ENCODE data around the gene PTGDS.

The PTGDS gene

DNA sequence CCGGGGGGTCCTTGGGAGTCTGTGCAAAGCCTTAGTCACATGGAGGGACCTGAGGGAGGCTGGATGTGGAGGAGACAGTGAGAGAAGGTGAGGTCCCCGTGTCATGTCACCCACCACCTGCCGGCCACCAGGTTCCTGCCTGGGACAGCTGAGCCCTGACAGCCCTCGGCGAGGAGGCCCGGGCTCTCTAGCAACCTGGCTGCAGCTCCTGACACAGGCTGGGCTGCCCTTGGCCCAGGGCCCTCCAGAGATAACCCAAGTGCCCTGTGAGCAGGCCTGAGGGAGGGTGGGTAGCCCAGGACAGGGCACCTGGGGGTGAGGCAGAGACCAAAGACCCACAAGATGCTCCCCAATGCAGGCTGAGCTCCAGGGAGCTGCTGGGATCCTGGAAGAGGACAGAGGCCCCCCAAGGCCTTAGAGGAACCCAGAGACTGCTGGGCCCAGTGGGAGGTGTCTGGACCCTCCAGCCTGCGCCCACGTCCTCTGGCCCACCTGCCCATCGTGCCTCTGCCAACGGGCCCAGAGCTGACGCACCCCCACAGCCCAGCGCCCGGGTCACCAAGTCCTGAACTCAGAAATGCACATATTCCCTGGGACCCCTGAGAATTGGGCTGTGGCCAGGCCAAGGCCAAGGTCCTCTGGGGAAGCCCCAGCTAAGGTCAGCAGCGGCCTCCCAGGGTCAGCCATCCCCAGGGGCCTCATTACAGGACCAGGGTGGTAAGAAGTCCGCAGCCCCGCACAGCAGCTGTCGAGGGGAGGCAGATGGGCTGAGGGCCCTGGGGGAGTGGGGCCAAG is 8.8 kb upstream of the PTGDS start:
- no peak overlapping the region for H3K4me3 ChIP-seq (ENCODE audit: low read length)
- no peak for TF ChIP-seq ZNF274 (IDR thresholded peaks at IDR 0.05; ENCODE audit: low read depth, low read length)

DNA sequence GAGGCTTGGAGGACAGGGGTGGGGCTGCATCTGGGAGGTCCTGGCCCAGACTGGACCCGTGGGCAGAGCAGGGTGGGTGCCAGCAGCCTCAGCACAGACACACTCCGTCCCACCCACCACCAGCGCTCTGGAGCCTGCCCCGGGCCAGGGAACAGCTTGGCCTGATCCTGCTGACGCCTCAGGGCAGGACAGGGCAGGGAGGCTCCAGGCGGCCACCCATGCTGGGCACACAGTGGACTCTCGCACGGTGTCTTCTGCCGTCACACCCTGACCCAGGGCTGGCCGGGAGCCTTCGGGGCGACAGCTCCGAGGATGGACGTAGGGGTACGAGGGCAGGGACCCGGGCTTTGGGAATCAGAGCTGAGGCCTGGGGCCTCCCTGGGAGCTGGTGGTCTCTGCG is 8.2 kb upstream of the PTGDS start:
- TF ChIP-seq ZNF274 (IDR thresholded peaks at IDR 0.05; ENCODE audit: low read depth, low read length) = no peak
- H3K4me3 ChIP-seq (ENCODE audit: low read length) = no peak overlapping the region

GRCh38 chr9:136969774-136970173 is 7.5 kb upstream of the PTGDS start:
- TF ChIP-seq ZNF274 (IDR thresholded peaks at IDR 0.05; ENCODE audit: low read depth, low read length) = no peak
- no peak overlapping the region for H3K4me3 ChIP-seq (ENCODE audit: low read length)

GRCh38 chr9:136970361-136970760 is 6.9 kb upstream of the PTGDS start:
- TF ChIP-seq ZNF274 (IDR thresholded peaks at IDR 0.05; ENCODE audit: low read depth, low read length) = no peak
- H3K4me3 ChIP-seq (ENCODE audit: low read length) = no peak overlapping the region

DNA sequence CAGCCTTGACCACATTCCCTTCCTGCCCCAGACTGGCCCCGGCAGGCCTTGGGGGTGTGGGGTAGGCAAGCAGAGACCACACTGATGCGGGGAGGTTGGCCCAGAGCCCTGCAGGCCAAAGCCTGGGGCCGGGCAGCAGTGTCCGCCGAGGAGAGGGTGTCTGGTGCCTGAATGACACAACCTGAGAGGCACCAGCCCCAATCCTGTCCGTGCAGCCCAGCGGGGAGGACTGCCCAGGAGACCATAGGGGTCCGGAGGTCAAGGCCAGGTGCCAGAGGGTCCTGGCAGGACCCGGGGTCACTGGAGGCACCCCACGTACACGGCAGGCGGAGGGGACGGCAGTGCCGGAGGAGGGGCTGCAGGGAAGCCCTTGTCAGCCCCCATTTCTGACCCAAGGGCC is 5.6 kb upstream of the PTGDS start:
- no peak for TF ChIP-seq ZNF274 (IDR thresholded peaks at IDR 0.05; ENCODE audit: low read depth, low read length)
- no peak overlapping the region for H3K4me3 ChIP-seq (ENCODE audit: low read length)

DNA sequence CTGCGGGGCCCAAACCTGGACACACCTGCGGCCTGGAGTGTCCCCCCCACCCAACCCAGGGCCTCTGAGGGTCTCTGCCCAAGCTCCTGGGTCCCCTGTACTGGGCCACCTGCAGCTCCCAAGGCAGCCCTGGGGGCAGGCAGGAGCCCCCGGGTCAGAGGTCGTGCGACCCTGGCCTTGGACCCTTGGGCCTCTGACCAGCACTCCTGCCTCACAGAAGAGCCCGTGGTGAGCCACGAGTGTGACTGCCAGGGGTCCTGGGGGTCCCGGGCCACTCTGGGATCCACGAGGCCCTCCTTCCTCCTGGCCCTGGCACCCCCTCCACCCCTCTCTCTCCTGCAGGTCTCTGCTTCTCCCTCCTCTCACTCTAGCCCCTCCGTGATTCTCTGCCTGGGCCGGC is 5.0 kb upstream of the PTGDS start:
- no peak for TF ChIP-seq ZNF274 (IDR thresholded peaks at IDR 0.05; ENCODE audit: low read depth, low read length)
- no peak overlapping the region for H3K4me3 ChIP-seq (ENCODE audit: low read length)

- no peak overlapping the region for H3K4me3 ChIP-seq (ENCODE audit: low read length)
- no peak for TF ChIP-seq ZNF274 (IDR thresholded peaks at IDR 0.05; ENCODE audit: low read depth, low read length)
Measured at GRCh38 chr9:136972743-136973142, 4.6 kb upstream of the PTGDS start.

DNA sequence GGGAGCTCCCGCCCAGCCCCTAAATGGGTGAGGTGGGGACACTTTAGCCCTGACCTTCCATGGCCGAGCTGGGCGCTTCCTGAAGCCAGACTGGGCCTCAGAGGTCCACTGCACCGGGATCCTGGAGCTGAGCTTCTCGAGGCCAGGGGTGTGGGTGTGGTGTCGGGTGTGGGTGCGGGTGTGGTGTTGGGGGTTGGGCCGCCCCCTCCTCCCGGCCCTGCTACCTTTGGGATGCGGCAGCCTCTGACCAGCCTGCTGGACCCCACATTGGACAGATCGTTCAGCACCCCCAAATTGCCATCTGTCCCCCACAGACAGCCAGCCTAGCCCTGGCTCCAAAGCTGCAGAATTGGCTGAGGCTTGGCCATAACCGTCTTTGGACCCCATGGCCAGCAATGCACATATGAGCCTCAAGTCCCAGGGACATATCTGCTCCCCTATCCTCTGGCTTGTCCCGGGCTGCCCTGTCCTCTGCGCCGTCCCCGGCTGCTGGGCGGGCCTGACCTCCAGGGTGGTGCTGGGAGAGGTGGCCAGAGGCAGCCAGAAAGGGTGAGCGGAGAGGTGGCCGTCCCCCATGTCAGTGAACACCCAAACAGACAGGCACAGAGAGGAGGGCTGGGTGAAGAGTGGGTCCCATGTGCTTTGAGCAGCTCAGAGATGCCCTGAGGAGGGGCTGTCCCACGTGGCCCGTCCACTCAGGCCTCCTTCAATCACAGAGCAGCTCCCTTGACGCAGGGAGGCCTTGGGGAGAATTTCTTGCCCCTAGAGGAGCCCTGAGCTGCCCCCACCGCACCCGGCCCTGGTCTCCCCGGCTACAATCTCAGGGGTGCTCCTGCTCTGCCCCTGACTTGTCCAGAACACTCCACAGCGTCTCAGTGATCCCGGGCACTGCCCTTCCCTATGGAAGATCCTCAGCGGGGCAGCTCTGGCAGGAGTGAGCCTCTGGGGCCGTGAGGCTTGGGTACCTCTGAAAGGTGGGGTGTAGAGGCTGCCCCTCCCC is 3.4 kb upstream of the PTGDS start:
- TF ChIP-seq ZNF274 (IDR thresholded peaks at IDR 0.05; ENCODE audit: low read depth, low read length) = no peak
- H3K4me3 ChIP-seq (ENCODE audit: low read length) = no peak overlapping the region

DNA sequence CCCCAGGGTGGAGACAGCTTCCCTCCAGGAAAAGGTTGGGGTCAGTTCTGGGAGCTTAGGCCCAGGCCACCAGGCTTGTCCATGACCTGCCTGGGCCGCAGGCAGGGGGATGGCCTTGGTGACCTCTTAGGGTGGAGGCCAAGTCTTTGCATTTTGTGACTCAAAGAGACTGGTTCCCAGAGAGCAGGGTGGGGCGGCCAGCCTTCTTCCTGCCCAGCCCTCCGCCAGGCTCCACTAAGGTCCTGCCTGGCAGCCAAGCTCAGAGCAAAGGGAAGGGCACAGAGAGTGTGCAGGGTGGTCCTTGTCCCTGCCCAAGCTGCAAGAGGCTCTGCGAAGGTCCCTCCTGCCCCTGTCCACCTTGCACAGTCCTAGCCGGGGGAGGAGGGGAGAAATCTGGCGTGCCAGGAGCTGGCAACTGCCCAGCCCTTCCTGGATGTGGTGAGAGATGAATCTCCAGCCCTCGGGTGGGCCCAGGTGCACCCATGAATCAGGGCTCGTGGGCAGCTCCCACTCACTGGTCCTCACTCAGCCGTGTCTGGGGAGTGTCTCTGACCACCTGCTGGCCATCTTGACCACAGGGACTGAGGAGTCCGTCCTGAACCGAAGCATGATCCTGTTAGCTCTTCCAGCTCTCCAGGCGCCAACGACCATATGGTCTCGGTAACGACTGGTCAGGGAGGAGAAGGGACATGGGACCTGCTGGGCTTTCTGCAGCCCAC is 2.3 kb upstream of the PTGDS start:
- no peak overlapping the region for H3K4me3 ChIP-seq (ENCODE audit: low read length)
- TF ChIP-seq ZNF274 (IDR thresholded peaks at IDR 0.05; ENCODE audit: low read depth, low read length) = no peak

DNA sequence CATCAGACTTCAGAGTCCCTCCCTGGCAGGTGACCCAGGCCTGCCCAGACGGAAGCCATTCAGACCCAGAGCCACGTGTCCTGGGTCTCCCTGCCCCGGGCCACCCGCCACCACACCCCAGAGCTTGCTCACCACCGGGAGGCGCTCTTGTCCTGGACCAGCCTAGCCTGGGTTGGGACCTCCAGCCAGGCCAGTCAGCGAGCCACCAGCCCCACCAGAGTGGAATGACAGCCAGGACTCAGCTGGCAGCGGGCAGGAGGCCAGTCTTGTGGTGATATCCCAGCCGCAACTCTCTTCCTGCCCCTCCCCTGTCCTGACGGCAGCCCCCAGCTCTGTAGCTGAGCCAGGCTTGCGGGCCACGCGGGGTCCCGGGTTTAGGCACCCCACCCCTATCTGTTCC is 1.7 kb upstream of the PTGDS start:
- no peak overlapping the region for H3K4me3 ChIP-seq (ENCODE audit: low read length)
- no peak for TF ChIP-seq ZNF274 (IDR thresholded peaks at IDR 0.05; ENCODE audit: low read depth, low read length)

- TF ChIP-seq ZNF274 (IDR thresholded peaks at IDR 0.05; ENCODE audit: low read depth, low read length) = no peak
- H3K4me3 ChIP-seq (ENCODE audit: low read length) = no peak overlapping the region
Measured at GRCh38 chr9:136977649-136978072, 357 bp downstream of the PTGDS start.

DNA sequence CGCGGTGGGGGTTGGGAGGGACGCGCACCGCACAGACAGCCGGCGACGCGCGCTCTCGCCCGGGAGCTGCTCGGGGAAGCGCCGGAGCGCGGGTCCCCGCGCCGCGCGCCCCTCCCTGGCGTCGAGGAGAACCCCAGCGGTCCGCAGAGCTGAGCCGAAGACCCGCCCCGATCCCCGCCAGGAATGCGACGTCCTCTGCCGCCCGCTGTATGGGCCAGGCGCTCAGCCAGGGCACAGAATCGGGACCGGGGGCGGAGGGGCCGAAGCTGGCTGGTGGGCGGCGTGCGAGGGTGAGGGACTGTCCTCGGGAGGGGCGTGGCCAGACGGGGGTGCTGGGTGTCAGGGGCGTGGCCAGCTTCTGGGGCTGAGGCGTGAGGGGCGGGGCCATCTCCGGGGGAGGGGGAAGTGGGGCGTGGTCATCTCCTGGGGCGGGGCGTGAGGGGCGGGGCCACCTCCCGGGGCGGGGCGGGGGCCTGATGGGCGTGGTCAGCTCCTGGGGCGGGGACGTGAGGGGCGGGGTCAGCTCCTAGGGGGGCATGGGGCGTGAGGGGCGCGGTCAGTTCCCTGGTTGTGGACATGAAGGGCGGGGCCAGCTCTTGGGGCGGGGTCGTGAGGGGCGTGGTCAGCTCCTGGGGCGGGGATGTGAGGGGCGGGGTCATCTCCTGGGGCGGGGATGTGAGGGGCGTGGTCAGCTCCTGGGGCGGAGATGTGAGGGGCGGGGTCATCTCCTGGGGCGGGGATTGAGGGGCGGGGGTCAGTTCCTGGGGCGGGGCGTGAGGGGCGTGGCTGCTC is 965 bp downstream of the PTGDS start:
- no peak overlapping the region for H3K4me3 ChIP-seq (ENCODE audit: low read length)
- no peak for TF ChIP-seq ZNF274 (IDR thresholded peaks at IDR 0.05; ENCODE audit: low read depth, low read length)

- no peak for TF ChIP-seq ZNF274 (IDR thresholded peaks at IDR 0.05; ENCODE audit: low read depth, low read length)
- H3K4me3 ChIP-seq (ENCODE audit: low read length) = no peak overlapping the region
Measured at GRCh38 chr9:136978865-136979544, 1.7 kb downstream of the PTGDS start.

Data from GM08714 (cell line).